ENCODE results near the gene HSD17B12. TPM values are rescaled to one million over a fixed set of nuclear protein-coding genes. Genes with fewer than 3 reads are reported as not detected.

HSD17B12 gene
- polyA plus RNA-seq, 1 donor from 2014 or later = 58.8 TPM

DNA sequence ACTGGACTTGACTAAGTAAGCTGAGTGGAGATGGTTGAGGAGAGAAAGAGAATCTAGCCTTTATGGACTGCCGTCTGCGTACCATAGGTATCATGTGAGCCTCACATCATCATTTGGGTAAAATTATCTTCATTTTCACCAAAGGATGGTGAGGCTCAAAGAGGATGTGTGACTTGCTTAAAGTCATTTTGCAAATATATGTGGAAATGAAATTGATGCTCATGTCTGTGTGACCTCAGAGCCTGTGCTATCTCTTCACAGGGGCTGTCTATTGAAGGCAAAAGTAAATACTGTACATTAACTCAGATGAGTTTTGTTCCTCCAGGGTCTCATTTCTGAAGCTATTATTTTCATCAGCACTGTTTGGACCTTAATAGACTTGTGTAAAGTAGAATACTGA is 116.8 kb downstream of the HSD17B12 start:
- TF ChIP-seq RAD21 (conservative IDR thresholded peaks at IDR 0.05) (no peak), EZH2 (IDR thresholded peaks at IDR 0.05; ENCODE audit: borderline replicate concordance, insufficient read depth, low read length, poor library complexity, severe bottlenecking) (no peak), MXI1 (conservative IDR thresholded peaks at IDR 0.05; ENCODE audit: poor library complexity, severe bottlenecking) (no peak), POLR2AphosphoS5 (IDR thresholded peaks at IDR 0.05) (no peak), EP300 (conservative IDR thresholded peaks at IDR 0.05; ENCODE audit: poor library complexity, severe bottlenecking) (no peak), TAF1 (IDR thresholded peaks at IDR 0.05; ENCODE audit: low read depth) (no peak), SMC3 (conservative IDR thresholded peaks at IDR 0.05; ENCODE audit: poor library complexity) (no peak)
- TF ChIP-seq, protein P1, sequence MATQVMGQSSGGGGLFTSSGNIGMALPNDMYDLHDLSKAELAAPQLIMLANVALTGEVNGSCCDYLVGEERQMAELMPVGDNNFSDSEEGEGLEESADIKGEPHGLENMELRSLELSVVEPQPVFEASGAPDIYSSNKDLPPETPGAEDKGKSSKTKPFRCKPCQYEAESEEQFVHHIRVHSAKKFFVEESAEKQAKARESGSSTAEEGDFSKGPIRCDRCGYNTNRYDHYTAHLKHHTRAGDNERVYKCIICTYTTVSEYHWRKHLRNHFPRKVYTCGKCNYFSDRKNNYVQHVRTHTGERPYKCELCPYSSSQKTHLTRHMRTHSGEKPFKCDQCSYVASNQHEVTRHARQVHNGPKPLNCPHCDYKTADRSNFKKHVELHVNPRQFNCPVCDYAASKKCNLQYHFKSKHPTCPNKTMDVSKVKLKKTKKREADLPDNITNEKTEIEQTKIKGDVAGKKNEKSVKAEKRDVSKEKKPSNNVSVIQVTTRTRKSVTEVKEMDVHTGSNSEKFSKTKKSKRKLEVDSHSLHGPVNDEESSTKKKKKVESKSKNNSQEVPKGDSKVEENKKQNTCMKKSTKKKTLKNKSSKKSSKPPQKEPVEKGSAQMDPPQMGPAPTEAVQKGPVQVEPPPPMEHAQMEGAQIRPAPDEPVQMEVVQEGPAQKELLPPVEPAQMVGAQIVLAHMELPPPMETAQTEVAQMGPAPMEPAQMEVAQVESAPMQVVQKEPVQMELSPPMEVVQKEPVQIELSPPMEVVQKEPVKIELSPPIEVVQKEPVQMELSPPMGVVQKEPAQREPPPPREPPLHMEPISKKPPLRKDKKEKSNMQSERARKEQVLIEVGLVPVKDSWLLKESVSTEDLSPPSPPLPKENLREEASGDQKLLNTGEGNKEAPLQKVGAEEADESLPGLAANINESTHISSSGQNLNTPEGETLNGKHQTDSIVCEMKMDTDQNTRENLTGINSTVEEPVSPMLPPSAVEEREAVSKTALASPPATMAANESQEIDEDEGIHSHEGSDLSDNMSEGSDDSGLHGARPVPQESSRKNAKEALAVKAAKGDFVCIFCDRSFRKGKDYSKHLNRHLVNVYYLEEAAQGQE (IDR thresholded peaks at IDR 0.05; ENCODE audit: borderline replicate concordance) = no peak
- TF ChIP-seq, protein P2, sequence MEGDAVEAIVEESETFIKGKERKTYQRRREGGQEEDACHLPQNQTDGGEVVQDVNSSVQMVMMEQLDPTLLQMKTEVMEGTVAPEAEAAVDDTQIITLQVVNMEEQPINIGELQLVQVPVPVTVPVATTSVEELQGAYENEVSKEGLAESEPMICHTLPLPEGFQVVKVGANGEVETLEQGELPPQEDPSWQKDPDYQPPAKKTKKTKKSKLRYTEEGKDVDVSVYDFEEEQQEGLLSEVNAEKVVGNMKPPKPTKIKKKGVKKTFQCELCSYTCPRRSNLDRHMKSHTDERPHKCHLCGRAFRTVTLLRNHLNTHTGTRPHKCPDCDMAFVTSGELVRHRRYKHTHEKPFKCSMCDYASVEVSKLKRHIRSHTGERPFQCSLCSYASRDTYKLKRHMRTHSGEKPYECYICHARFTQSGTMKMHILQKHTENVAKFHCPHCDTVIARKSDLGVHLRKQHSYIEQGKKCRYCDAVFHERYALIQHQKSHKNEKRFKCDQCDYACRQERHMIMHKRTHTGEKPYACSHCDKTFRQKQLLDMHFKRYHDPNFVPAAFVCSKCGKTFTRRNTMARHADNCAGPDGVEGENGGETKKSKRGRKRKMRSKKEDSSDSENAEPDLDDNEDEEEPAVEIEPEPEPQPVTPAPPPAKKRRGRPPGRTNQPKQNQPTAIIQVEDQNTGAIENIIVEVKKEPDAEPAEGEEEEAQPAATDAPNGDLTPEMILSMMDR (IDR thresholded peaks at IDR 0.05; ENCODE audit: poor library complexity, severe bottlenecking) = no peak
- Histone ChIP-seq H4K20me1 (ENCODE audit: insufficient read depth) (no peaks in the 10 kb centered on the region), H3F3A (ENCODE audit: insufficient read depth, low read length, poor library complexity, severe bottlenecking) (no peaks in the 10 kb centered on the region), H3K27ac (ENCODE audit: low read length) (no peak overlapping the region), H3K27me3 (ENCODE audit: insufficient read depth, low read depth, low read length) (no peaks in the 10 kb centered on the region), H2AFZ (ENCODE audit: low read depth, low read length) (no peak overlapping the region), H3K4me2 (ENCODE audit: low read length) (no peak overlapping the region), H3K9me3 (ENCODE audit: low read length) (no peaks in the 10 kb centered on the region), H3K79me2 (replicated peaks; ENCODE audit: insufficient read depth, low read length) (no peaks in the 10 kb centered on the region), H3K9ac (ENCODE audit: low read length) (no peak overlapping the region), H3K4me3 (ENCODE audit: low read length) (no peak overlapping the region), H3K36me3 (ENCODE audit: insufficient read depth, low read length) (no peaks in the 10 kb centered on the region), H3K9me2 (ENCODE audit: insufficient read depth, low read length) (no peaks in the 10 kb centered on the region)

DNA sequence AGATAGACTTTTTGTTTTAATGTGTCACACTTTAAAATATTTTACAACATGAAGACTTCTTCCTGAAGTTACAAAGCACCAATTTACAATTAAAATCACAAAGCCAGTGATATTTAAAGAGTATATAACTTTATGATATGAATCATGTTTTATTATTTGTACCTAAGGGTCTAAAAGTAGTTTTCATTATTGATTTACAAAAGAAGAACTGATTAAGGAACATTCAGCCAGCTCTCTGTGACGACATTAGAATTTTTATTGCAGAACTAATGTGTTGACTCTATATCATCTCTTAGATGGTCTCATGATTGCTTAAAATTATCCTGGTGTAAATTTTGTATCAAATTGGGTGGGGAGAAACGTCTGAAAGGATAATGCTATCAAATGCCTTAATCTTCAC is 117.3 kb downstream of the HSD17B12 start:
- no peak overlapping the region for H3K9ac ChIP-seq (ENCODE audit: low read length)

More for the DNA sequence above, 117.3 kb downstream of the HSD17B12 start:
- no peaks in the 10 kb centered on the region for H4K20me1 ChIP-seq (ENCODE audit: insufficient read depth)
- no peak overlapping the region for H3K4me3 ChIP-seq (ENCODE audit: low read length)
- H3F3A ChIP-seq (ENCODE audit: insufficient read depth, low read length, poor library complexity, severe bottlenecking) = no peaks in the 10 kb centered on the region
- no peaks in the 10 kb centered on the region for H3K79me2 ChIP-seq (replicated peaks; ENCODE audit: insufficient read depth, low read length)
- no peak overlapping the region for H3K4me2 ChIP-seq (ENCODE audit: low read length)
- no peaks in the 10 kb centered on the region for H3K27me3 ChIP-seq (ENCODE audit: insufficient read depth, low read depth, low read length)
- TF ChIP-seq POLR2AphosphoS5 (IDR thresholded peaks at IDR 0.05) (no peak), RAD21 (conservative IDR thresholded peaks at IDR 0.05) (no peak), SMC3 (conservative IDR thresholded peaks at IDR 0.05; ENCODE audit: poor library complexity) (no peak), EZH2 (IDR thresholded peaks at IDR 0.05; ENCODE audit: borderline replicate concordance, insufficient read depth, low read length, poor library complexity, severe bottlenecking) (no peak), EP300 (conservative IDR thresholded peaks at IDR 0.05; ENCODE audit: poor library complexity, severe bottlenecking) (no peak), TAF1 (IDR thresholded peaks at IDR 0.05; ENCODE audit: low read depth) (no peak), MXI1 (conservative IDR thresholded peaks at IDR 0.05; ENCODE audit: poor library complexity, severe bottlenecking) (no peak)
- TF ChIP-seq, protein P1 (IDR thresholded peaks at IDR 0.05; ENCODE audit: borderline replicate concordance) = no peak
- TF ChIP-seq, protein P2 (IDR thresholded peaks at IDR 0.05; ENCODE audit: poor library complexity, severe bottlenecking) = no peak
- no peak overlapping the region for H2AFZ ChIP-seq (ENCODE audit: low read depth, low read length)
- H3K9me2 ChIP-seq (ENCODE audit: insufficient read depth, low read length) = no peaks in the 10 kb centered on the region
- H3K36me3 ChIP-seq (ENCODE audit: insufficient read depth, low read length) = no peaks in the 10 kb centered on the region
- no peaks in the 10 kb centered on the region for H3K9me3 ChIP-seq (ENCODE audit: low read length)
- no peak overlapping the region for H3K27ac ChIP-seq (ENCODE audit: low read length)

All from neural cell (in vitro differentiated cells).